ENCODE results near the gene KRTAP3-1. TPM values are rescaled to one million over a fixed set of nuclear protein-coding genes. Genes with fewer than 3 reads are reported as not detected.

The KRTAP3-1 gene
- total RNA-seq, 2 donors from 2014 or later = not detected

- peaks cover 0 to 3% of the 10 kb centered on the region in 2 donors for H3K4me1 ChIP-seq (ENCODE audit: control insufficient read depth in 1 of 2, low read depth in 2 of 2)
- no peak overlapping the region for H3K27ac ChIP-seq
- H3K27me3 ChIP-seq (replicated peaks; ENCODE audit: insufficient read depth) = no peaks in the 10 kb centered on the region
- no peaks in the 10 kb centered on the region for H3K36me3 ChIP-seq
- ATAC-seq (ENCODE audit: insufficient number of reproducible peaks, low FRiP score, low read depth) = no peak
- DNase-seq (ENCODE audit: low spot score) = no peak
- no peak for TF ChIP-seq CTCF (IDR thresholded peaks at IDR 0.05)
- no peak overlapping the region for H3K4me3 ChIP-seq
- H3K9me3 ChIP-seq = no peaks in the 10 kb centered on the region
Measured at GRCh38 chr17:40980117-40980516, 28.8 kb downstream of the KRTAP3-1 start.

DNA sequence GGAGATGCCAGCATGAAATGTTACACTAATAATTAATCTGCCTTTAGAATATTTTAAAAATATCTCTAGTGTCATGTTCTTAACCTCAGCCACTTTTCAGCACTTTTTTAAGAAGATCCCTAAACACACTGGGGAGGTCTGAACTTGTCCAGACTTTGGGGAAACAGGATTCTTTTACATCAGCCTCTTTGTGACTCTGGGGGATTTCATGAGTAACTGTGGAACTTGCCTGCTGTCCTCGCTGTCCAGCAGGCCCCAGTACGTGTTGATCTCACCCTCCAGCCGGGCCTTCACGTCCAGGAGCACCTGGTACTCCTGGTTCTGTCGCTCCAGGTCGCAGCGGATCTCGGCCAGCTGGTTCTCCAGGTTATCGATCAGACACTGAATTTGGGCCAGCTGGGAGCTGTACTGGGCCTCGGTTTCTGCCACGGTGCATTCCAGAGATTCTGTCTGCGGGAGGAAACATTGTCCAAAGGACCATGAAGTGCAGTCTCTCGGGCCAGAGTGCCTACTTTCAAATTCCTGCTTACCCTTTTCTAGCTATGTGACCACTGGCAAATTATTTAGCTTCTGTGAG lies 30.3 kb downstream of the KRTAP3-1 start:
- ATAC-seq (ENCODE audit: insufficient number of reproducible peaks, low FRiP score, low read depth) = no peak
- H3K4me3 ChIP-seq = no peak overlapping the region
- no peak for TF ChIP-seq CTCF (IDR thresholded peaks at IDR 0.05)
- peaks cover 0 to 3% of the 10 kb centered on the region in 2 donors for H3K4me1 ChIP-seq (ENCODE audit: control insufficient read depth in 1 of 2, low read depth in 2 of 2)
- no peaks in the 10 kb centered on the region for H3K36me3 ChIP-seq
- no peaks in the 10 kb centered on the region for H3K27me3 ChIP-seq (replicated peaks; ENCODE audit: insufficient read depth)
- H3K27ac ChIP-seq = no peak overlapping the region
- H3K9me3 ChIP-seq = no peaks in the 10 kb centered on the region
- DNase-seq (ENCODE audit: low spot score) = no peak

- Histone ChIP-seq H3K4me3 (no peak overlapping the region), H3K27me3 (replicated peaks; ENCODE audit: insufficient read depth) (no peaks in the 10 kb centered on the region), H3K4me1 (ENCODE audit: control insufficient read depth in 1 of 2, low read depth in 2 of 2) (peaks cover 0 to 2% of the 10 kb centered on the region in 2 donors), H3K27ac (no peak overlapping the region), H3K36me3 (no peaks in the 10 kb centered on the region), H3K9me3 (no peaks in the 10 kb centered on the region)
- no peak for TF ChIP-seq CTCF (IDR thresholded peaks at IDR 0.05)
- DNase-seq (ENCODE audit: low spot score) = no peak
- ATAC-seq (ENCODE audit: insufficient number of reproducible peaks, low FRiP score, low read depth) = no peak
Measured at GRCh38 chr17:40975516-40975915, 33.4 kb downstream of the KRTAP3-1 start.

- H3K36me3 ChIP-seq = no peaks in the 10 kb centered on the region
- H3K4me1 ChIP-seq (ENCODE audit: control insufficient read depth in 1 of 2, low read depth in 2 of 2) = no peaks in the 10 kb centered on the region
- DNase-seq (ENCODE audit: low spot score) (no peak), ATAC-seq (ENCODE audit: insufficient number of reproducible peaks, low FRiP score, low read depth) (no peak)
- no peak overlapping the region for H3K27ac ChIP-seq
- no peaks in the 10 kb centered on the region for H3K9me3 ChIP-seq
- no peak for TF ChIP-seq CTCF (IDR thresholded peaks at IDR 0.05)
- no peak overlapping the region for H3K4me3 ChIP-seq
- H3K27me3 ChIP-seq (replicated peaks; ENCODE audit: insufficient read depth) = no peaks in the 10 kb centered on the region
Measured at GRCh38 chr17:40974366-40974765, 34.6 kb downstream of the KRTAP3-1 start.

- no peak for ATAC-seq (ENCODE audit: insufficient number of reproducible peaks, low FRiP score, low read depth)
- no peaks in the 10 kb centered on the region for H3K9me3 ChIP-seq
- no peak for TF ChIP-seq CTCF (IDR thresholded peaks at IDR 0.05)
Measured at GRCh38 chr17:40967582-40967981, 41.3 kb downstream of the KRTAP3-1 start.

More at GRCh38 chr17:40967582-40967981, 41.3 kb downstream of the KRTAP3-1 start:
- no peak for DNase-seq (ENCODE audit: low spot score)
- Histone ChIP-seq H3K4me1 (ENCODE audit: control insufficient read depth in 1 of 2, low read depth in 2 of 2) (no peaks in the 10 kb centered on the region), H3K27ac (no peak overlapping the region), H3K27me3 (replicated peaks; ENCODE audit: insufficient read depth) (no peaks in the 10 kb centered on the region), H3K36me3 (no peaks in the 10 kb centered on the region), H3K4me3 (no peak overlapping the region)

All from thoracic aorta (tissue), 2 donors.